Panc1 (cell line): ENCODE measurements around the gene MAPRE2.

Experiments
- CTCF ChIP-seq: fragments of 450-650 bp; IDR thresholded peaks from 2 replicates; pipeline ENCODE4 v1.5.1; 2017; ENCODE audit warnings: mild to moderate bottlenecking
- POLR2AphosphoS5 ChIP-seq: IDR thresholded peaks from 2 replicates; pipeline ENCODE4 v1.6.1; 2012; ENCODE audit warnings: mild to moderate bottlenecking, low read depth, low read length, moderate library complexity
- REST ChIP-seq, 2 experiments: IDR thresholded peaks; 2 replicates each; pipeline ENCODE4 v1.6.1; 2011 to 2012; ENCODE audit warnings: low read depth in 2 of 2, control low read depth in 1 of 2, low read length in 1 of 2, mild to moderate bottlenecking in 1 of 2, moderate library complexity in 1 of 2; ENCODE audit not compliant: insufficient read depth in 1 of 2
- SIN3A ChIP-seq: IDR thresholded peaks from 2 replicates; pipeline ENCODE4 v1.6.1; 2012; ENCODE audit warnings: low read depth, mild to moderate bottlenecking, low read length, moderate library complexity, borderline replicate concordance; ENCODE audit not compliant: insufficient read depth

GRCh38 chr18:35062408-35062807, 21.2 kb downstream of the MAPRE2 start:
- no peak for TF ChIP-seq CTCF
- TF ChIP-seq POLR2AphosphoS5 = no peak
- TF ChIP-seq REST (IDR thresholded peaks at IDR 0.05; ENCODE audit: insufficient read depth in 1 of 2, low read depth in 2 of 2, low read length in 1 of 2) = no peak
- no peak for TF ChIP-seq SIN3A
